ENCODE data around the gene TMED7.

- TF ChIP-seq, protein P1, sequence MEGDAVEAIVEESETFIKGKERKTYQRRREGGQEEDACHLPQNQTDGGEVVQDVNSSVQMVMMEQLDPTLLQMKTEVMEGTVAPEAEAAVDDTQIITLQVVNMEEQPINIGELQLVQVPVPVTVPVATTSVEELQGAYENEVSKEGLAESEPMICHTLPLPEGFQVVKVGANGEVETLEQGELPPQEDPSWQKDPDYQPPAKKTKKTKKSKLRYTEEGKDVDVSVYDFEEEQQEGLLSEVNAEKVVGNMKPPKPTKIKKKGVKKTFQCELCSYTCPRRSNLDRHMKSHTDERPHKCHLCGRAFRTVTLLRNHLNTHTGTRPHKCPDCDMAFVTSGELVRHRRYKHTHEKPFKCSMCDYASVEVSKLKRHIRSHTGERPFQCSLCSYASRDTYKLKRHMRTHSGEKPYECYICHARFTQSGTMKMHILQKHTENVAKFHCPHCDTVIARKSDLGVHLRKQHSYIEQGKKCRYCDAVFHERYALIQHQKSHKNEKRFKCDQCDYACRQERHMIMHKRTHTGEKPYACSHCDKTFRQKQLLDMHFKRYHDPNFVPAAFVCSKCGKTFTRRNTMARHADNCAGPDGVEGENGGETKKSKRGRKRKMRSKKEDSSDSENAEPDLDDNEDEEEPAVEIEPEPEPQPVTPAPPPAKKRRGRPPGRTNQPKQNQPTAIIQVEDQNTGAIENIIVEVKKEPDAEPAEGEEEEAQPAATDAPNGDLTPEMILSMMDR (IDR thresholded peaks at IDR 0.05) = no peak
- TF ChIP-seq POLR2A (IDR thresholded peaks at IDR 0.05) = no peak
These were observed 842 bp downstream of the TMED7 start for GRCh38 chr5:115624994-115625393.
